HG02884 (cell line): ENCODE data around the gene SOD1.
A peak's percentile ranks its signal among the peaks of the same experiment; 100 is the strongest.
"Not testable (repeated sequence)": the region's sequence is repeated elsewhere in the genome, so short reads cannot be mapped to it uniquely, and the experiment has no call there.

Experiments used
- ATAC-seq: cut with Tn5 transposase; IDR thresholded peaks from one replicate; pipeline ENCODE4 v1.9.1; 2021; ENCODE audit warnings: mild to moderate bottlenecking, moderate library complexity; ENCODE audit not compliant: unreplicated experiment

The SOD1 gene

DNA sequence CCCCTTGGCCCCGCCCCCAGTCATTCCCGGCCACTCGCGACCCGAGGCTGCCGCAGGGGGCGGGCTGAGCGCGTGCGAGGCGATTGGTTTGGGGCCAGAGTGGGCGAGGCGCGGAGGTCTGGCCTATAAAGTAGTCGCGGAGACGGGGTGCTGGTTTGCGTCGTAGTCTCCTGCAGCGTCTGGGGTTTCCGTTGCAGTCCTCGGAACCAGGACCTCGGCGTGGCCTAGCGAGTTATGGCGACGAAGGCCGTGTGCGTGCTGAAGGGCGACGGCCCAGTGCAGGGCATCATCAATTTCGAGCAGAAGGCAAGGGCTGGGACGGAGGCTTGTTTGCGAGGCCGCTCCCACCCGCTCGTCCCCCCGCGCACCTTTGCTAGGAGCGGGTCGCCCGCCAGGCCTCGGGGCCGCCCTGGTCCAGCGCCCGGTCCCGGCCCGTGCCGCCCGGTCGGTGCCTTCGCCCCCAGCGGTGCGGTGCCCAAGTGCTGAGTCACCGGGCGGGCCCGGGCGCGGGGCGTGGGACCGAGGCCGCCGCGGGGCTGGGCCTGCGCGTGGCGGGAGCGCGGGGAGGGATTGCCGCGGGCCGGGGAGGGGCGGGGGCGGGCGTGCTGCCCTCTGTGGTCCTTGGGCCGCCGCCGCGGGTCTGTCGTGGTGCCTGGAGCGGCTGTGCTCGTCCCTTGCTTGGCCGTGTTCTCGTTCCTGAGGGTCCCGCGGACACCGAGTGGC, at the start of gene SOD1:
SOD1 (plus strand) TSS at position 158 of the 723 bp plus-strand sequence; CDS start at position 235, 77 bp downstream.
- ATAC-seq: peak; percentile 92

DNA sequence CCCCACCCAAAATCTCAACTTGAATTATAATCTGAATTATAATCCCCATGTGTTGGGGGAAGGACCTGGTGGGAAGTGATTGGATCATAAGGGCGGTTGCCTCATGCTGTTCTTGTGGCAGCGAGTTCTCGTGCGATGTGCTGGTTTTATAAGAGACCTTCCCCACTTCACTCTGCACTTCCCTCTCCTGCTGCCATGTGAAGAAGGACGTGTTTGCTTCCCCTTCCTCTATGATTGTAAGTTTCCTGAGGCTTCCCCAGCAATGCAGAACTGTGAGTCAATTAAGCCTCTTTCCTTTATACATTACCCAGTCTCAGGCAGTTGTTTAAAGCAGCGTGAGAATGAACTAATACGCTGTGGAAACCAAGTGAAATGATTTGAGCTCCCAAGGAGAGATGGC, 48.0 kb upstream of the SOD1 start:
- no peak for ATAC-seq

DNA sequence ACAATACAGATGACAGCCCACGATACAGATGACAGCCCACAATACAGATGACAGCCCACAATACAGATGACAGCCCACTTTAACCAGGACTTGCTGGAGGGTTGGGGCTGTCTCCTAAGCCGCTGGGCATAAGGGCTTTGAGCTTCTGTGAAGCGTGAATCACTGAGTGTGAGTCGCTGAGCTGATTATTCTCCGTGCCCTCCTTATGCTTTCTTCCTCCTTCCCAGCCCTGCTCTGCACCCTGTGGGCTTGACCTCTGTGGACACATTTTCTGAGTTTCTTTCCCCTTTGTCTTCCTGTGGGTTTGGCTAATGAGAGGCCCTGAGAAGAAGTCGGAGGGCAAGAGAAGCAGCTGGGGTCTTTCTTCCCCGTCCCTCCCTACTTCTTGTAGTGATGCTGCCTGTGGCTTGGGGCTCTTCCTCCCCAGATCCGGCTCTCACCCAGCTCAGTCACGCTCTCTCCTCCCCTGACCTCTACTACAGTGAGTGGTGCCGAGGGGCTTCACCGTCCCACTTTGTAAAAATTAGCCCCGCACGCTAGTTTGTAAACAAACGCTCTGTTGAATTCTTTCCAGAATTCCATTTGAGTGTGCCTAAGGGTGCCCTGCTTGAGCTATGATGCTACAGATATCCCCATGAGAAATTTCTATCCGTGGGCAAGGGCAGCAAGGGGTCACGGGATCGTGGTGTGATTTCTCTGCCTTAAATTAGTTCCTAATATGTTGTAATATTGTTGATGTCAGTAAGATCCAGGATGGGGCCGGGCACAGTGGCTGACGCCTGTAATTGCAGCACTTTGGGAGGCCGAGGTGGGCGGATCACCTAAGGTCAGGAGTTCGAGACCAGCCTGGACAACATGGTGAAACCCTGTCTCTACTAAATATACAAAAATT, 46.4 kb upstream of the SOD1 start:
- ATAC-seq: no peak

DNA sequence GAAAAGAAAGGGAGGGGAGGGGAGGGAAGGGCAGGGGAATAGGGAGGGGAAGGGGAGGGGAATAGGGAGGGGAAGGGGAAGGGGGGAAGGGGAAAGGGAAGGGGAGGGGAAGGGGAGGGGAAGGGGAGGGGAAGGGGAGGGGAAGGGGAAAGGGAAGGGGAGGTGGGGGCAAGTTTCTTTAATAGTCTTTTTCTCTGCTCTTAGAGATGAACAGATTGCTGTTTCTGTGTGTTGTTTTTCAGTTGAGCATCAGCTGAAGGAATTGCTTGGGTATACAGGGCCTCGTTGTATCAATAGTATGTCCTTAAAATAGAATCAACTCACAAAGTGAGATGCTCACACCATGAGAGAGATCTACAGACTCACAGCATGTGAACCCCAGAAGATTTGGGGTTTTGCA, 44.8 kb upstream of the SOD1 start:
- ATAC-seq: no peak

DNA sequence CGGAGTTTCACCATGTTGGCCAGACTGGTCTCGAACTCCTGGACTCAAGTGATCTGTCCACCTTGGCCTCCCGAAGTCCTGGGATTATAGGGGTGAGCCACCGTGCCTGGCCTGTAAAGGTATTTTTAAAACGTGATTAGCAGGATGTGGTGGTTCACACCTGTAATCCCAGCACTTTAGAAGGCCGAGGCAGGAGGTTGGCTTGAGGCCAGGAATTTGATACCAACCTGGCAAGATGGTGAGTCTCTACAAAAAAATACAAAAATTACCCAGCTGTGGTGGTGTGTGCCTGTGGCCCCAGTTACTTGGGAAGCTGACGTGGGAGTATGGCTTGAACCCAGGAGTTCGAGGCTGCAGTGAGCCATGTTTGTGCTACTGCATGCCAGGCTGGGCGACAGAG, 43.3 kb upstream of the SOD1 start:
- no peak for ATAC-seq

DNA sequence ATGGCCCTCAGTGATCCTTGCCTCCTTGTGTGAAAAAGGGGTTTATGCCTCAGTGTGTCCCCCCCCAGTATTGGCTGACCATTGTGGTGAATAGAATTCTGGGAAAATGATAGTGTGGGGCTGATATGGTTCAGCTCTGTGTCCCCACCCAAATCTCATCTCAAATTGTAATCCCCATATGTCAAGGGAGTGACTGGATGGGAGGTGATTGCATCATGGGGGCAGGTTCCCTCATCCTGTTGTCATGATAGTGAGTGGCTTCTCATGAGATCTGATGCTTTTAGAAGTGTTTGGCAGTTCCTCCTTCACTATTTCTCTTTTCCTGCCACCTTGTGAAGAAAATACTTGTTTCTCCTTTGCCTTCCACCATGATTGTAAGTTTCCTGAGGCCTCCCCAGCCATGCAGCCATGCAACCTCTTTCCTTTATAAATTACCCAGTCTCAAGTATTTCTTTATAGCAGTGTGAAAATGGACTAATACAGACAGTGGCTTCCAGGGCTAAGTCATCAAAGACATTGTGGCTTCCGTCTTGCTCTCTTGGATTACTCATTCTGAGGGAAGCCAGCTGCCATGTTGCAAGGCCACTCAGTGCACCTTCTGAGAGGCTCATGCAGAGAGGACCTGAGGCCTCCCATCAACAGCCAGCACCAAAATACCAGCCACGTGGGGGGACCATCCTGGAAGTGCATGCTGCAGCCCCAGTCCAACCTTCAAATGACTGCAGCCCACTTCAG, 40.6 kb upstream of the SOD1 start:
- no peak for ATAC-seq

DNA sequence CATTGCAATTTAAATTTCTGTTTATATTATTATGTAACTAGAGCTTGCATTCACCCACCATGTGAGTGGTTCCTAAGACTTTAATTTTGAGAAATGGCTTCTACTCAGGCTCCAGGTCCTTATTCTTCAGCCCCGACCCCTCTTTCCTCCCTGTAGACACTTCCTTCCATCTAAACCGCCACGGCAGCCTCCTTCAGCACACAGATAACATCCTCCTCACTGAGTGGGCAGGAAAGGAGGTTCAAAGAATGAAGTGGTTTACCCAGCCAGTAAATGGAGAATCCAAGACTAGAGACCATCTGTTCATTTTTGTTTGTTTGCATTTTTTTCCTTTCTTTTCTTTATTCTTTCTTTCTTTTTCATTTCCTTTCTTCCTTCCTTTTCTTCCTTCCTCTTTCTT, 37.1 kb upstream of the SOD1 start:
- ATAC-seq: no peak

DNA sequence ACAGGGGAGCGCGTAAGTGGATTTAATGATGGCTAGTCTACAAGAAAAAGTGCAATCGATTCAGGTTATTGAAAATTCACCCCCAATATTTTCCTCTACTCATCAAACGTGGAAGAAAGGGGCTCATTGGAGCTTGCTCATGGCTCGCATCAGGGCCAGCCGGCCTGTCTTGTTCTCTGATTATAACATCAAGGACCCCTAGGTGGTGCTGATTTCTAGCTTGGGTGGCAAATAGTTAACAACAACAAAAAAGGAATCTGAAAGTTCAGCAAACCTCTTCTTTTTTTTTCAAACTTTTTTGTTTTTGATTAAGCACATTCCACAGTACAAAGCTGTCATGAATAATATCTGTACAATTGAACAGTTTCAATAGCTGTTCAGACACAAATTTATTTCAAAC, 35.8 kb upstream of the SOD1 start:
- no peak for ATAC-seq

DNA sequence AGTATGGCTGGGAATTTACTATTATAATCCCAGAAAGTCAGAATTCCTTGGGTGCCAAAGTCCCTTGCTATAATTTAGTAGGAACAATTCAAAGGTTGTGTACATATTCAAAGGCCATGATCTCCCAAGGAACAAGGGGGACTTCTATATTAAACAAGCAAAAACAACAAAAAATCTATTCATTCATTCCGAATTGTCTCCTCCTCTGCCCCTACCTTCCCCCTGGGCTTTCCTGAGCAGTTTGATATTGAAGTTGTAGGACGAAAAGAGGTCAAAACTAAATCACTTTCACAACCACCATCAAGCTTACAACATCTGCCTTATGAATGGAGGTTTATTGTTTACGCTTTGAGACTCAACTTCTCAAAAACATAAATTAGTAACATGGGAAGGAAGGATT, 35.3 kb upstream of the SOD1 start:
- ATAC-seq: no peak

DNA sequence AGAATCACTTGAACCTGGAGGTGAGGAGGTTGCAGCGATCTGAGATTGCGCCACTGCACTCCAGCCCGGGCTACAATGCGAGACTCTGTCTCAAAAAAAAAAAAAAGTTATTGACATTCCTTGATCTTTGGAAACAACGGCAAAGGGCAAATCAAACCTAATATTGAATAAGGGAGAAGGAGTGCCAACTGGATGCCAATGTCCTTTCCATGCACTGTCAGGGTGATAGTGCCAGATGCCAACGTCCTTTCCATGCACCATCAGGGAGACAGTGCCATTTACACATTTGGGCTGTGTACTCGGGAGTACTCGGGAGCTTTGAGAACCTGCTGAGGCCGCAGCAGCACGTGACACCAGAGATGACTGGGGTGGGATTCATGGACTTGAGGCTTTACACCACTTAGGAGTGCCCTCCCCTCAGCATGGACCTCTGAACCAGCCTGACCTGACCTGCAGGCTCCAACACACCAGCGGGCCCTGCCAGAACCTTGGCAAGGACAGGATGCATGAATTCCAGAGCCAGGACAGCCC, 34.5 kb upstream of the SOD1 start:
- ATAC-seq: no peak

DNA sequence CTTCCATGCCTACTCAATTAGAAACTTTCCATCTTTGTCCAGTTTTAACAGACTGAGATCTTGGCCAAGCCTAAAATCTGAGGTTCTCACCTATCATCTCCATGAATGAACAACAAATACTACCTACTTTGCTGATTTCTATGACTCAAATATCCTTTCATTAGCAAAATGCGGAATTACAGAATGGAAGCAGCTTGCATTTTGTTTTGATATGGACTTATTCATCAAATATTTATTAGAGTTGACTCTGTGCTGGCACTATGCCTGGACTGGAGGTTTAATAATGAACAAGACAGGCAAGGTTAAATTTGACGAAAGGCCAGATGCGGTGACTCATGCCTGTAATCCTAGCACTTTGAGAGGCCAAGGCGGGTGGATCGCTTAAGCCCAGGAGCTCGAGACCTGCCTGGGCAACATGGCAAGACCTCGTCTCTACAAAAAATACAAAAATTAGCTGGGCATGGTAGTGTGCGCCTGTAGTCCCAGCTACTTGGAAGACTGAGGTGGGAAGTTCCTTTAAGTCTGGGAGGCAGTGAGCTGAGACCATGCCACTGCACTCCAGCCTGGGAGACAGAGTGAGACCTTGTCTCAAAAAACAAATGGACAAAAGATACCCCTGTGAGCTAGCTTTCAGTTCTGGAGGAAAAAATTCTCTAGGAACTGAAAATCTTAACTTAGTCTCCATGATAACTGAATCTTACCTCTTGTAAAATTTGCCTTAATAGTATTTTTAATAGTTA, 29.4 kb upstream of the SOD1 start:
- no peak for ATAC-seq

DNA sequence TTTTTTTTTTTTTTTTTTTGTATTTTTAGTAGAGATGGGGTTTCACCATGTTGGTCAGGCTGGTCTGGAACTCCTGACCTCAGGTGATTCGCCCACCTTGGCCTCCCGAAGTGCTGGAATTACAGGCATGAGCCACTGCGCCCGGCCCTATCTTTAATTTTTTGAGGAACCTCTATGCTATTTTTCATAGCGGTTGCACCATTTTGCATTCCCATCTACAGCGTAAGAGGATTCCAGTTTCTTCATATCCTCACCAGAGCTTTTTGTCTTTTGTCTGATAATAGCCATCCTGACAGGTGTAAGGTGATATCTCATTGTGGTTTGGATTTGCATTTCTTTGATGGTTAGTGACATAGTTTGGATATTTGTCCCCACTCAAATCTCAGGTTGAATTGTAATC, 27.6 kb upstream of the SOD1 start:
- ATAC-seq: not testable (repeated sequence)

DNA sequence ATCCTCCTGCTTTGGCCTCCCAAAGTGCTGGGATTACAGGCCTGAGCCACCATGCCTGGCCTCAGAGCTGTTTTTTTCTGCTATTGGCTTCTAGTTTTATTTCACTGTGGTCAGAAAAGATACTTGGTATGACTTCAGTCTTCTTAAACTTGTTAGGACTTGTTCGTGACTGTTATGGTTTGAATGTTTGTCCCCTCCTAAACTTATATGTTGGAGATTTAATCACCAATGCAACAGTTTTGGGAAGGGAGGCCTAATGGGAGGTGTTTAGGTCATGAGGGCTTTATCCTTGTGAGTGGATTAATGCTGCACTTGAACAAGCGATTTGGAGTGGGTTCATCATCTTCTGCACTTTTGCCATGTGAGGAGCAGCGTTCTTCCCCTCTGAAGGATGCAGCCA, 24.5 kb upstream of the SOD1 start:
- ATAC-seq: no peak

DNA sequence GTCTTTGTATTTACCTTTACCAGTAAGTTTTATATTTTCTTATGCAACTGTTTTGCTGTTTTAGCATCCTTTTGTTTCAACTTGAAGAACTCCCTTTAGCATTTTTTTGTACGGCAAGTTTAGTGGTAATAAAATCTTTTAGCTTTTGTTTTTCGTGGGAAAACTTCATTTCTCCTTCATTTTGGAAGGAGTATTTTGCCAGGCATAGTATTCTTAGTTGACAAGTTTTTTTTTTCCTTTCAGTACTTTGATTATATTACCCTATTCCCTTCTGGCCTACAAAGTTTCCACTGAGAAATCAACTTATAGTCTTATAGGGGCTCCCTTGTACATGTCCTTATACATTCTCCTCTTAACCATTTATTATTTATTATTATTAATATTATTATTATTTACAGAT, 22.6 kb upstream of the SOD1 start:
- no peak for ATAC-seq

DNA sequence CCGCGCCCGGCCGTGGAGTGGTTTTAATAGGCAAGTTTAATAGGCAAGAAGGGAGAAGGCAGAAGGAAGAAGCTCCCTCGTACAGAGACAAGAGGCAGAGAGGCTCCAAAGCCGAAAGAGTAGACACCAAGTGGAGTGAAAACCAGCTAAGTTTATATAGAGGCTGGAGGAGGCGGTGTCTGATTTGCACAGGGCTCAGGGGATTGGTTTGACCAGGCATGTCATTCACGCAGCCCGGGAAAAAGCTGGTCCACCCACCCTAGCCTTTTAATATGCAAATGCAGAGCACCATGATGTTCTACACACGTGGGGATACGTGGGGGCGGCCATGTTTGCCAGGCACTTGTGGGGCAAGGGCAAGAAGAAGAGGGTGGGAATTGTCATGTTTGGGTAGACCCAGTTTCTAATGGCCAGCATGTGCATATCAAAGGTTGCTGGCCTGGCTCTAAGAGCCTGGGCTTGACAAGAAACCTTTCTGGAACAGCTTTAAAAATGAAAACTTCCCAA, 18.0 kb upstream of the SOD1 start:
- no peak for ATAC-seq

DNA sequence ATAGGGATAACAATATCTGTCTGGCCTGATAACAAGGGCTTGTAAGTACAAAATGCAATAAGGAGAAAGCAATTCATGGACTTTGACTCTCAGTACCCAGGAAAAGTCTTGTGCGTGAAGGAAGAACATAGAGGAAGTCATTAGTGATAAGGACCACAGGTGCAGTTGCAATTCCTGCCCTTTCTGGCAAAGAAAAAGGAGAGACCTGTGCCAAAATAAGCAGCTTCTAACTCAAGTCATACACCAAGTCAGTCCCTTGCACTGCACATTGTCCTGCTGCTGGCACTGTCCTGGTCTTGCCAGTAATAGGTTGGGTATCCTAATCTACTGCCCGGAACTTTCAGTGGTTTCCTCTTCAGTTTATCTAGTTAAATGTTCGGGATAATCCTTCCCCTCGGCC, 14.8 kb upstream of the SOD1 start:
- no peak for ATAC-seq

DNA sequence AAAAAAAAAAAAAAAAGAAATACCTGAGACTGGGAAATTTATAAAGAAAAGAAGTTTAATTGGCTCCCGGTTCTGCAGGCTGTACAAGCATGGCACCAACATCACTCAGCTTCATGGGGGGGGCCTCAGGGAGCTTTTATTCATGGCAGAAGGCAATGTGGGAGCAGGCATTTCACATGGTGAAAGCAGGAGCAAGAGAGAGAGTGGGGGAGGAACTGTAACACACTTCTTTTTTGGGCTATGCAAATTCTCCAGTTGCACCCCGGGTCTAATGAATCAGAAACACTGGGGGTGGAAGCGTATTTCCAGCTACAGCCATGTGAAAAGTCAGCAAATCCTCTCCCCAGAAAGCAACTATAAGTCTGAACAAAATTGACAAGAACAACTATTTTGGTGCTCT, 11.8 kb upstream of the SOD1 start:
- ATAC-seq: peak; percentile 81

DNA sequence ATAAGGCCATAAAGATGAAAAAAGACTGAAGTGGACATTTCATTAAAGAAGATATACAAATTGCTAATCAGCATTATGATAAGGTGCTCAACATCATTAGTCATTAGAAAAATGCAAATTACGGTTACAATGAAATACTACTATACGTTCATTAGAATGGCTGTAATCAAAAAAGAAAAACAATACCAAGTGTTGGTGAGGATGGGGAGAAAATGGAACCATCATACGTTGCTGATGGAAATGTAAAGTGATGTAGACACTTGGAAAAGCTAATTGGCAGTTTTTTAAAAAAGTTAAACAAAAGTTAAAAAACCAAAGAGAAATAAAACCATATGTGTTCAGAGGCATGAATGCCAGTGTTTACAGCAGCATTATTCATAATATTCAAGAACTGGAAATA, 8.6 kb upstream of the SOD1 start:
- no peak for ATAC-seq

DNA sequence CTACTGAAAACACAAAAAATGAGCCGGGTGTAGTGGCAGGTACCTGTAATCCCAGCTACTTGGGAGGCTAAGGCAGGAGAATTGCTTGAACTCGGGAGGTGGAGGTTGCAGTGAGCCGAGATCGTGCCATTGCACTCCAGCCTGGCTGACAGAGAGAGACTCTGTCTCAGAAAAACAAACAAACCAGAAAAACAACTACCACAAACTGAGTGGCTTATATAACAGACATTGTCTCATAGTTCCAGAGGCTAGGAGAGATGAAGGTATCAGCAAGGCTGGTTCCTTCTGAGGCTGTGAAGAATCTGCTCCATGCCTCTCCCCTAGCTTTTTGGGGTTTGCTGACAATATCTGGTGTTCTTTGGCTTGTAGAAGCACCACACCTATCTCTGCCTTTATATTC, 8.0 kb upstream of the SOD1 start:
- not testable (repeated sequence) for ATAC-seq

DNA sequence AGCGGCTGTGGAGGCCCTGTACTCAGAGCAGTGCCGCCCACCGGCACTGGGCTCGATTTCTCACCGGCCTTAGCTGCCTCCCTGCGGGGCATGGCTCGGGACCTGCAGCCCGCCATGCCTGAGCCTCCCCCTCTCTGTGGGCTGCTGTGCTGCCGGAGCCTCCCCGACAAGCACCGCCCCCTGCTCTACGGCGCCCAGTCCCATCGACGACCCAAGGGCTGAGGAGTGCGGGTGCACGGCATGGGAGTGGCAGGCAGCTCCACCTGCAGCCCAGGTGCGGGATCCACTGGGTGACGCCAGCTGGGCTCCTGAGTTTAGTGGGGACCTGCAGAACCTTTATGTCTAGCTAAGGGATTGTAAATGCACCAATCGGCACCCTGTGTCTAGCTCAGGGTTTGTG, 5.2 kb upstream of the SOD1 start:
- no peak for ATAC-seq
